ENCODE data around the gene KRT73. TPM values are rescaled to one million over a fixed set of nuclear protein-coding genes. Genes with fewer than 3 reads are reported as not detected.

The KRT73 gene
- total RNA-seq, 4 donors from 2014 or later, result not detected

DNA sequence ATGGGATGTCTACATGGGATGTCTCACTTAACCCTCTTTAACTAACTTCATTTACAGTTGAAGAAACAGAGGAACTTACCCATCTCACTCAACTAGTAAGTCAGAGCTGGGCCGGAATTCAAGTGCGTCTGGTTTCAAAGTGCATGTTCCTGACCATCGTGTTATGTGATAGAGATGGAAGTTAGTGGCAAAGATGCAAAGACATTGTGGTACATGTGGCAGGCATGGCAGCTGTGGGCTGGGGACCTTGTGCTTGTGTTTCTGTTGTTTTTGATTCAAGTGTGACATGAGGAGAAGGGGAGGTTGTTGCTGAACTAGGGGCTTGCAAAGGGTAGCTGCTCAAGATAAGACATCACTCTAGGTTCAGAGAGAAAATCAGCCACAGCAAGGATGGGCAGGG, 42.4 kb downstream of the KRT73 start:
- Histone ChIP-seq H3K4me1 (no peaks in the 10 kb centered on the region), H3K4me3 (no peak overlapping the region), H3K36me3 (no peaks in the 10 kb centered on the region), H3K27me3 (no peaks in the 10 kb centered on the region), H3K9me3 (no peaks in the 10 kb centered on the region), H3K27ac (no peak overlapping the region)
- TF ChIP-seq, protein P1, sequence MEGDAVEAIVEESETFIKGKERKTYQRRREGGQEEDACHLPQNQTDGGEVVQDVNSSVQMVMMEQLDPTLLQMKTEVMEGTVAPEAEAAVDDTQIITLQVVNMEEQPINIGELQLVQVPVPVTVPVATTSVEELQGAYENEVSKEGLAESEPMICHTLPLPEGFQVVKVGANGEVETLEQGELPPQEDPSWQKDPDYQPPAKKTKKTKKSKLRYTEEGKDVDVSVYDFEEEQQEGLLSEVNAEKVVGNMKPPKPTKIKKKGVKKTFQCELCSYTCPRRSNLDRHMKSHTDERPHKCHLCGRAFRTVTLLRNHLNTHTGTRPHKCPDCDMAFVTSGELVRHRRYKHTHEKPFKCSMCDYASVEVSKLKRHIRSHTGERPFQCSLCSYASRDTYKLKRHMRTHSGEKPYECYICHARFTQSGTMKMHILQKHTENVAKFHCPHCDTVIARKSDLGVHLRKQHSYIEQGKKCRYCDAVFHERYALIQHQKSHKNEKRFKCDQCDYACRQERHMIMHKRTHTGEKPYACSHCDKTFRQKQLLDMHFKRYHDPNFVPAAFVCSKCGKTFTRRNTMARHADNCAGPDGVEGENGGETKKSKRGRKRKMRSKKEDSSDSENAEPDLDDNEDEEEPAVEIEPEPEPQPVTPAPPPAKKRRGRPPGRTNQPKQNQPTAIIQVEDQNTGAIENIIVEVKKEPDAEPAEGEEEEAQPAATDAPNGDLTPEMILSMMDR (IDR thresholded peaks at IDR 0.05), result no peak
- TF ChIP-seq POLR2AphosphoS5 (IDR thresholded peaks at IDR 0.05) (no peak), POLR2A (IDR thresholded peaks at IDR 0.05) (no peak), EP300 (IDR thresholded peaks at IDR 0.05; ENCODE audit: low read depth) (no peak)
- in situ Hi-C loops (cut with MboI; ENCODE audit: low pct_ligation_motif_present in 1 of 4, low pct_unique_long_range_greater_than_20kb in 1 of 4, low sequenced_read_pairs in 3 of 4), result loop anchor here in 1 of 4 donors (25.0 kb wide), 1 partner anchor 411 kb away; no protein-coding TSS in a partner anchor
- no peak for DNase-seq
- 85% methylated on average over 3 of the region's 3 CpGs; no CpG with 5 or more reads in 1 of the 2 donors for WGBS, 2 donors (ENCODE audit: low coverage in 1 of 2)
- intact Hi-C loops (cut with DNase I; ENCODE audit: low total_unique reads), result no loop called here

DNA sequence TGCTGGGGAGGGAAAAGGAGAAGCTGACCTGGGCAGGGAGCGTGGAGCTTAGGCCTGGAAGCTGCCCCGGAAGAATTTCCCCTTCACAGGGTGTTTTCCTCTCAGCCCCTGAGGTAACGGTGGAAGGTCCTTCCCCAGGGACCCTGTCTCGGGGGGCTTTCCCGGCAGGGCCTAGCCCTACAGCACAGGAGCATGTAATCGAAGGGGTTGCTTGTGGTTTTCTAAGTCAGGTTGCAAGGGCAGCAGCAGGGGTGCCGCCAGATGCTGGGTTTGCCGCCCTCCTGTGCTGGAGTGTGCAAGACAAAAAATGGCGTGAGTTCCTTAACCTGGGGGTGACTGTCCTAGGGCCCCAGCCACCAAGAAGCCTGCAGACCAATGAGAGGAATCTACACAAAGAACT, 43.1 kb downstream of the KRT73 start:
- in situ Hi-C loops (cut with MboI; ENCODE audit: low pct_ligation_motif_present in 1 of 4, low pct_unique_long_range_greater_than_20kb in 1 of 4, low sequenced_read_pairs in 3 of 4) (loop anchor here in 1 of 4 donors (25.0 kb wide), 1 partner anchor 412 kb away; no protein-coding TSS in a partner anchor), intact Hi-C loops (cut with DNase I; ENCODE audit: low total_unique reads) (no loop called here)
- no peaks in the 10 kb centered on the region for H3K9me3 ChIP-seq
- H3K36me3 ChIP-seq, result no peaks in the 10 kb centered on the region
- TF ChIP-seq POLR2AphosphoS5 (IDR thresholded peaks at IDR 0.05) (no peak), POLR2A (IDR thresholded peaks at IDR 0.05) (no peak), EP300 (IDR thresholded peaks at IDR 0.05; ENCODE audit: low read depth) (no peak)
- TF ChIP-seq, protein P1 (IDR thresholded peaks at IDR 0.05), result no peak
- H3K4me1 ChIP-seq, result no peaks in the 10 kb centered on the region
- no peak for DNase-seq
- WGBS, 2 donors (ENCODE audit: low coverage in 1 of 2), result 79% methylated on average over 9 of the region's 9 CpGs; no CpG with 5 or more reads in 1 of the 2 donors
- H3K27ac ChIP-seq, result no peak overlapping the region
- no peak overlapping the region for H3K4me3 ChIP-seq
- H3K27me3 ChIP-seq, result no peaks in the 10 kb centered on the region

DNA sequence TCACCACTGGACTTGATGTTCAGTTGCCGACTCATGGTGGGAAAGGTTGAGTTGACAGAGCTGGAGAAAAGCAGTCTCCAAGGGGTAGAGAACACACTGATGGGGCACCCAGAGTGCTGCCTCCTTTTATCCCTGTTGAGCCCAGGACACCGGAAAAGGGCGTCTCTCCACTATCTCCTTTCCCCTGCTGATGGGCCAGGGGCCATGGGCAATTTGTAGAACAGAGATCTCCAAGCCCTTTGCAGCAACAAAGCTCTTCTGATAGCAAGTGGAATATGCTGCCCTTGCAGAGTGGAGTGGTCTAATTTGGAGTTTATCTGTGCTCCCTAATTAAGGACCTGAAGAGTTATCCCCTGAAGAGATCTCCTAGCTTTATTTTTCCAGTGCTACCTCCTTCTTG, 44.6 kb downstream of the KRT73 start, which contains the start of gene KRT74:
Gene KRT74 (minus strand): TSS at position 101 of the 400 bp plus-strand sequence. CDS start 66 bp downstream, at position 35.
- in situ Hi-C loops (cut with MboI; ENCODE audit: low pct_ligation_motif_present in 1 of 4, low pct_unique_long_range_greater_than_20kb in 1 of 4, low sequenced_read_pairs in 3 of 4) (no loop called here), intact Hi-C loops (cut with DNase I; ENCODE audit: low total_unique reads) (no loop called here)
- Histone ChIP-seq H3K9me3 (no peaks in the 10 kb centered on the region), H3K27ac (no peak within 1 kb of the TSS), H3K27me3 (no peaks in the 10 kb centered on the region), H3K4me3 (no peak within 1 kb of the TSS), H3K4me1 (no peaks in the 10 kb centered on the region), H3K36me3 (no peaks in the 10 kb centered on the region)
- DNase-seq, result no peak
- WGBS, 2 donors (ENCODE audit: low coverage in 1 of 2), result 88% methylated on average over 3 of the region's 3 CpGs; no CpG with 5 or more reads in 1 of the 2 donors
- TF ChIP-seq EP300 (IDR thresholded peaks at IDR 0.05; ENCODE audit: low read depth), result no peak
- TF ChIP-seq POLR2AphosphoS5 (IDR thresholded peaks at IDR 0.05), result no peak
- TF ChIP-seq POLR2A (IDR thresholded peaks at IDR 0.05), result no peak
- TF ChIP-seq, protein P1 (IDR thresholded peaks at IDR 0.05), result no peak

DNA sequence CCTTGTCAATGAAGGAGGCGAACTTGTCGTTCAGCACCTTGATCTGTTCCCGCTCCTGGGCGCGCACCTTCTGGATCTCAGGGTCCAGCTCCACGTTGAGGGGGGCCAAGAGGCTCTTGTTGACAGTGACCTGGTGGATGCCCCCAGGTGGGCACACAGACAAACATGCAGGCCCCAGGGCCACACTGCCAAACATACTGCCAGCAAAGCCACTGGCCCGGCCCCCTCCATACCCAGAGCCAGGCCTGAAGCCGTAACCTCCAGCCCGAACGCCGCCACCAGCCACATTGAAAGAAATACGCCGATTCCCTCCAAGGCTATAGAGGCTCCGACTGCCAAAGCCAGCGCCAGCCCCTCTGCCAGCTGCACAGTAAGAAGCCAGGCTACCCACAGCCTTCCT, 45.1 kb downstream of the KRT73 start:
- H3K27ac ChIP-seq, result no peak overlapping the region

DNA sequence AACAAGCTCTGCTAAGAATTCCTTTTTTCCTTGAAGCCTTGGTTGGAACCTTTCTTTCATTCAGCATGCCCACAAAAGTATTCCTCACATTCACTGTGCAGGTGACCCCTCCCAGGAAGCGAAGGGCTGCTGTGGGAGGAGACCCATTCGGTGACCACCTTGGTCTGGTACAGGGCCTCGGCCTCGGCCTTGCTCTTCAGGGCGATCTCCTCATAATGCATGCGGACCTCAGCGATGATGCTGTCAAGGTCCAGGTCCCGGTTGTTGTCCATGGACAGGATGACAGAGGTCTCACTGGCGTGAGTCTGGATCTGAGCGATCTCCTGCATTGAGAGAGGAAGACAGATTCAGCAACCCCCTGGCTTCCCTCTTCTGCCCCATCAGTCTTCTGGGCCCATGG, 47.8 kb downstream of the KRT73 start:
- TF ChIP-seq EP300 (IDR thresholded peaks at IDR 0.05; ENCODE audit: low read depth) (no peak), POLR2AphosphoS5 (IDR thresholded peaks at IDR 0.05) (no peak), POLR2A (IDR thresholded peaks at IDR 0.05) (no peak)
- TF ChIP-seq, protein P1 (IDR thresholded peaks at IDR 0.05), result no peak
- in situ Hi-C loops (cut with MboI; ENCODE audit: low pct_ligation_motif_present in 1 of 4, low pct_unique_long_range_greater_than_20kb in 1 of 4, low sequenced_read_pairs in 3 of 4), result no loop called here
- WGBS, 2 donors (ENCODE audit: low coverage in 1 of 2), result 89 to 100% methylated on average over 1 to 10 of the region's 10 CpGs

More for the DNA sequence above, 45.1 kb downstream of the KRT73 start:
- Histone ChIP-seq H3K4me1 (no peaks in the 10 kb centered on the region), H3K9me3 (no peaks in the 10 kb centered on the region), H3K36me3 (no peaks in the 10 kb centered on the region), H3K4me3 (no peak overlapping the region), H3K27me3 (no peaks in the 10 kb centered on the region)
- WGBS, 2 donors (ENCODE audit: low coverage in 1 of 2), result 92% methylated on average over 15 of the region's 15 CpGs; no CpG with 5 or more reads in 1 of the 2 donors
- in situ Hi-C loops (cut with MboI; ENCODE audit: low pct_ligation_motif_present in 1 of 4, low pct_unique_long_range_greater_than_20kb in 1 of 4, low sequenced_read_pairs in 3 of 4), result no loop called here
- no peak for TF ChIP-seq POLR2AphosphoS5 (IDR thresholded peaks at IDR 0.05)
- TF ChIP-seq POLR2A (IDR thresholded peaks at IDR 0.05), result no peak
- DNase-seq, result no peak
- intact Hi-C loops (cut with DNase I; ENCODE audit: low total_unique reads), result no loop called here

More for the DNA sequence above, 47.8 kb downstream of the KRT73 start:
- DNase-seq, result no peak
- no peak overlapping the region for H3K4me3 ChIP-seq
- no peaks in the 10 kb centered on the region for H3K9me3 ChIP-seq
- intact Hi-C loops (cut with DNase I; ENCODE audit: low total_unique reads), result no loop called here
- no peak overlapping the region for H3K27ac ChIP-seq
- no peaks in the 10 kb centered on the region for H3K36me3 ChIP-seq
- no peaks in the 10 kb centered on the region for H3K27me3 ChIP-seq
- no peaks in the 10 kb centered on the region for H3K4me1 ChIP-seq

Measured in transverse colon (tissue), 4 donors.